Measurements from ENCODE around the gene SNCB. TPM values are rescaled to one million over a fixed set of nuclear protein-coding genes. Genes with fewer than 3 reads are reported as not detected.

The SNCB gene
- total RNA-seq, 1 experiment from 2014 or later, result not detected

GRCh38 chr5:176667637-176668036, 37.3 kb upstream of the SNCB start:
- ATAC-seq, result no peak
- Histone ChIP-seq H4K20me1 (ENCODE audit: insufficient read depth) (no peaks in the 10 kb centered on the region), H3K36me3 (ENCODE audit: control insufficient read depth in 1 of 2, insufficient read depth in 2 of 2, low read length in 2 of 2) (no peaks in the 10 kb centered on the region), H3K79me2 (ENCODE audit: insufficient read depth, low read length) (no peaks in the 10 kb centered on the region), H3K4me3 (replicated peaks in 1 of 2; ENCODE audit: low read depth in 1 of 2, low read length in 2 of 2) (no peak overlapping the region), H3K27ac (ENCODE audit: low read depth, low read length) (no peak overlapping the region), H3K9ac (ENCODE audit: low read length) (no peak overlapping the region), H3K9me3 (ENCODE audit: control insufficient read depth in 1 of 2, insufficient read depth in 1 of 2, low read depth in 1 of 2, low read length in 2 of 2) (no peaks in the 10 kb centered on the region), H3K4me2 (ENCODE audit: low read length) (no peak overlapping the region), H3K4me1 (ENCODE audit: control insufficient read depth in 1 of 2, insufficient read depth in 2 of 2, low read length in 2 of 2) (no peaks in the 10 kb centered on the region), H3K9me2 (ENCODE audit: insufficient read depth) (no peaks in the 10 kb centered on the region), H2AFZ (ENCODE audit: low read depth, low read length, poor library complexity, severe bottlenecking) (no peak overlapping the region), H3K27me3 (ENCODE audit: insufficient read depth, low read length) (no peaks in the 10 kb centered on the region)
- no peak for DNase-seq (ENCODE audit: low read depth, low spot score)
- intact Hi-C loops (cut with micrococcal nuclease), result no loop called here
- no peak for TF ChIP-seq ZBTB33 (IDR thresholded peaks at IDR 0.05; ENCODE audit: extremely low read depth, insufficient replicate concordance, low read length)
- TF ChIP-seq SRF (IDR thresholded peaks at IDR 0.05; ENCODE audit: low read depth), result no peak
- no peak for TF ChIP-seq CEBPB (IDR thresholded peaks at IDR 0.05; ENCODE audit: low read depth)
- TF ChIP-seq YY1 (IDR thresholded peaks at IDR 0.05; ENCODE audit: extremely low read depth, insufficient replicate concordance, low read depth, low read length), result no peak
- TF ChIP-seq SIN3A (IDR thresholded peaks at IDR 0.05; ENCODE audit: low read depth), result no peak
- no peak for TF ChIP-seq EZH2phosphoT487 (IDR thresholded peaks at IDR 0.05; ENCODE audit: borderline replicate concordance)
- TF ChIP-seq CTCF (IDR thresholded peaks at IDR 0.05 in 2 of 3, conservative IDR thresholded peaks at IDR 0.05 in 1 of 3; ENCODE audit: borderline replicate concordance in 1 of 3, insufficient read depth in 1 of 3, low read depth in 2 of 3, low read length in 2 of 3), result peak in 1 of 3 experiments; percentile 18; a peak in 1 of 6 replicates
- TF ChIP-seq ZNF274 (IDR thresholded peaks at IDR 0.05; ENCODE audit: low read depth, low read length), result no peak
- TF ChIP-seq TCF7L2 (IDR thresholded peaks at IDR 0.05; ENCODE audit: borderline replicate concordance, extremely low read depth, insufficient read depth, insufficient read length), result no peak
- ChIA-PET RAD21 (ENCODE audit: low non-redundant PET in 1 of 2, low total read pairs in 2 of 2, uncharacterized antibody in 2 of 2, unreplicated experiment in 2 of 2) (no interaction called here), POLR2A (no interaction called here), CTCF (no interaction called here)
- BruUV-seq (replicated peaks), result no TSS peak

All from HCT116 (cell line).